ENCODE data around the gene PSMD1. TPM values are rescaled to one million over a fixed set of nuclear protein-coding genes. Genes with fewer than 3 reads are reported as not detected.
A peak's percentile ranks its signal among the peaks of the same experiment; 100 is the strongest.

The PSMD1 gene
- polyA plus RNA-seq = 58.7 TPM
- long read RNA-seq, donor 1, partial matches to known transcripts = 0 of 1 reads
- long read RNA-seq, donor 1, other reads (novel, unspliced or antisense) = 0 of 1 reads
- long read RNA-seq, donor 2, transcript PSMD1-212 (2 exons, 546 nt) = major isoform, 5 of 20 reads
- long read RNA-seq, donor 2, partial matches to known transcripts = 12 of 20 reads
- long read RNA-seq, donor 2, other reads (novel, unspliced or antisense) = 0 of 20 reads
- long read RNA-seq, donor 3 = 0 reads
- long read RNA-seq, donor 4 = 0 reads
- long read RNA-seq, donor 5, partial matches to known transcripts = 5 of 7 reads
- long read RNA-seq, donor 5, other reads (novel, unspliced or antisense) = 0 of 7 reads
- long read RNA-seq, donor 6, partial matches to known transcripts = 19 of 24 reads
- long read RNA-seq, donor 6, other reads (novel, unspliced or antisense) = 0 of 24 reads
- long read RNA-seq, donor 7, transcript PSMD1-212 (2 exons, 546 nt) = major isoform, 5 of 5 reads
- long read RNA-seq, donor 7, partial matches to known transcripts = 0 of 5 reads
- long read RNA-seq, donor 7, other reads (novel, unspliced or antisense) = 0 of 5 reads
- long read RNA-seq, donor 8, transcript PSMD1-212 (2 exons, 546 nt) = major isoform, 7 of 31 reads
- long read RNA-seq, donor 8, partial matches to known transcripts = 22 of 31 reads
- long read RNA-seq, donor 8, other reads (novel, unspliced or antisense) = 0 of 31 reads
- long read RNA-seq, donor 9, partial matches to known transcripts = 0 of 2 reads
- long read RNA-seq, donor 9, other reads (novel, unspliced or antisense) = 0 of 2 reads
- long read RNA-seq, donor 10, partial matches to known transcripts = 19 of 25 reads
- long read RNA-seq, donor 10, other reads (novel, unspliced or antisense) = 0 of 25 reads
- long read RNA-seq, donor 11, partial matches to known transcripts = 18 of 21 reads
- long read RNA-seq, donor 11, other reads (novel, unspliced or antisense) = 0 of 21 reads

DNA sequence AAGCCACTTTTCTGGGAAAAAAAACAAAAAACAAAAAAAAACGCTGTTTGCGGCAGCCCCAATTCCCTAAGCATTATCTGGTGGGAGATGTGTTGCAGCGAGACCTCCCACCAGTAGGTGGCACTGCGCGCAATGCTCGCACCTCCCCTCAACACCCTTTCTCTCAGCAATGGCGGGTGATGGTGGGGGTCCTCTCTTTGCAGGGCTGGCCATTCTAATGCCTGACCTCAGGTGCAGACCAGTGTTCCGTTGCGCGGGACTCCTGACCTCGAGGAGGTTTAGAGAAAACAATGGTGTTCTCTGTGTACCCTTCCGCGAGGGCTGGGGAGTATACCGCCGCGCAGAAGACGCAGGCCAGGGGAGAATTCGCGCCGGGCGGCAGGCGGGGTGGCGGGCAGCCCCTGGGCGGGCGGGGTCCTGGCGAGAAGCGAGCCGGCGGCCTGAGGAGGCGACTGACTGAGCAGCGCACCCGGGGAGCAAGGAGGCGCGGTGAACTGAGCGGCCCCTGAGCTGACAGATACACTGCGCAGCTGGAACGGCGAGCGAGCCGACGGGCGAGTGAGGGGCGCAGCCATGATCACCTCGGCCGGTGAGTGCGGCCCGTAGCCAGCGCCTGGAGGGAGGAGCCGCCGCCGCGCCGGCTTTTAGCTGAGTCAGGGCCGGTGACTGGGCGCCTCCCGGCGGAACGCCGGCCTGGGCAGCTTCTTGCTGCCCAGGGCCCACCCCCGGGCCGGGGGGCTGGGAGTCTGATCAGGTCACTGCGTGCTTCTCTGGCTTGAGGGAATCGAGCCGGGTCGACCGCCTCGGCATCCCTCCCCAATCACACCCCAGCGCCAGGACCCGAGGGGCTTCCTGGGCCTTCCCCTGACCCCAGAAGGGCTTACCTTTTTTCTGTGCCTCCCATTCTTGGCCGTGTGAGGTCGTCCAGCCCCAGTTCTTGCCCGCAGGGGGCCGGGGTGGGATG, at the start of gene PSMD1:
PSMD1 (plus strand) TSS at position 415 of the 964 bp plus-strand sequence; CDS start at position 574, 159 bp downstream.
- Histone ChIP-seq H3K9me3 (ENCODE audit: control insufficient read depth, low read depth, low read length) (no peaks in the 10 kb centered on the region), H3K27me3 (ENCODE audit: control insufficient read depth, insufficient read depth, low read length) (no peaks in the 10 kb centered on the region), H3K36me3 (ENCODE audit: control insufficient read depth, insufficient read depth, low read length) (peaks cover 3% of the 10 kb centered on the region), H3K4me3 (ENCODE audit: low read length) (peak within 1 kb of the TSS; percentile 96), H3K4me1 (ENCODE audit: control insufficient read depth, insufficient read depth, low read length) (peaks cover 14% of the 10 kb centered on the region), H3K27ac (ENCODE audit: low read length) (peak within 1 kb of the TSS; percentile 69)
- DNase-seq = peak; percentile 92 to 95
- WGBS (ENCODE audit: insufficient coverage, low lambda C conversion rate) = no CpG with 5 or more reads among the region's 73 CpGs

- no peak overlapping the region for H3K27ac ChIP-seq (ENCODE audit: low read length)
- no peaks in the 10 kb centered on the region for H3K4me1 ChIP-seq (ENCODE audit: control insufficient read depth, insufficient read depth, low read length)
- H3K27me3 ChIP-seq (ENCODE audit: control insufficient read depth, insufficient read depth, low read length) = no peaks in the 10 kb centered on the region
- no peaks in the 10 kb centered on the region for H3K36me3 ChIP-seq (ENCODE audit: control insufficient read depth, insufficient read depth, low read length)
- no peak for DNase-seq
- H3K9me3 ChIP-seq (ENCODE audit: control insufficient read depth, low read depth, low read length) = peaks cover 6% of the 10 kb centered on the region
- WGBS (ENCODE audit: insufficient coverage, low lambda C conversion rate) = 100% methylated on average over 1 of the region's 10 CpGs
- no peak overlapping the region for H3K4me3 ChIP-seq (ENCODE audit: low read length)
These were observed 49.2 kb upstream of the PSMD1 start for GRCh38 chr2:231007286-231008098.

DNA sequence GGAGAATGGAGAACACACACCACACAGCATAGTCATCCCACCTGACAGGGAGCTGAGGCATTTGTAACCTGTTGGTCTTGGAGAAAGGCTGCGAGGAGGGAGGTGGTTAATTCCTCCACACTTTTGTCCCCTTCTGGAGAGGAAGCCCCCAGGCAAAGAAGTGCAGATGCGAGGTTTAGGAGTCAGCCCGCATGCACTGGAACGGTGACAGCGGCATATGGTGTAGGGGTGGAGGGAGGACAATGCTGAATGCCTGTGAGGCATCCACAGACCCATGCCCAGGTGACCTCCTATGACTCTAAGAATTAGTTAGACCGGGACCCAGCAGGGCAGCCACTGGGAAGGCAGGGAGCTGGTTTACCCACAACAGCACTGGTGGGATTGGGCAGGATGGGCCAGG, 48.5 kb upstream of the PSMD1 start:
- no peak overlapping the region for H3K4me3 ChIP-seq (ENCODE audit: low read length)
- no peak for DNase-seq
- H3K9me3 ChIP-seq (ENCODE audit: control insufficient read depth, low read depth, low read length) = peaks cover 6% of the 10 kb centered on the region
- WGBS (ENCODE audit: insufficient coverage, low lambda C conversion rate) = no CpG with 5 or more reads among the region's 6 CpGs
- H3K36me3 ChIP-seq (ENCODE audit: control insufficient read depth, insufficient read depth, low read length) = no peaks in the 10 kb centered on the region
- H3K27ac ChIP-seq (ENCODE audit: low read length) = no peak overlapping the region
- H3K4me1 ChIP-seq (ENCODE audit: control insufficient read depth, insufficient read depth, low read length) = no peaks in the 10 kb centered on the region
- no peaks in the 10 kb centered on the region for H3K27me3 ChIP-seq (ENCODE audit: control insufficient read depth, insufficient read depth, low read length)

GRCh38 chr2:231009236-231009919, 47.3 kb upstream of the PSMD1 start:
- DNase-seq = no peak
- H3K27me3 ChIP-seq (ENCODE audit: control insufficient read depth, insufficient read depth, low read length) = no peaks in the 10 kb centered on the region
- peaks cover 6% of the 10 kb centered on the region for H3K9me3 ChIP-seq (ENCODE audit: control insufficient read depth, low read depth, low read length)
- H3K4me3 ChIP-seq (ENCODE audit: low read length) = no peak overlapping the region
- WGBS (ENCODE audit: insufficient coverage, low lambda C conversion rate) = 60% methylated on average over 1 of the region's 14 CpGs
- H3K27ac ChIP-seq (ENCODE audit: low read length) = no peak overlapping the region
- H3K4me1 ChIP-seq (ENCODE audit: control insufficient read depth, insufficient read depth, low read length) = no peaks in the 10 kb centered on the region
- no peaks in the 10 kb centered on the region for H3K36me3 ChIP-seq (ENCODE audit: control insufficient read depth, insufficient read depth, low read length)

GRCh38 chr2:231010201-231010730, 46.4 kb upstream of the PSMD1 start:
- Histone ChIP-seq H3K36me3 (ENCODE audit: control insufficient read depth, insufficient read depth, low read length) (no peaks in the 10 kb centered on the region), H3K27ac (ENCODE audit: low read length) (no peak overlapping the region), H3K9me3 (ENCODE audit: control insufficient read depth, low read depth, low read length) (no peaks in the 10 kb centered on the region), H3K4me3 (ENCODE audit: low read length) (no peak overlapping the region), H3K4me1 (ENCODE audit: control insufficient read depth, insufficient read depth, low read length) (no peaks in the 10 kb centered on the region), H3K27me3 (ENCODE audit: control insufficient read depth, insufficient read depth, low read length) (no peaks in the 10 kb centered on the region)
- 100% methylated on average over 1 of the region's 2 CpGs for WGBS (ENCODE audit: insufficient coverage, low lambda C conversion rate)
- no peak for DNase-seq

DNA sequence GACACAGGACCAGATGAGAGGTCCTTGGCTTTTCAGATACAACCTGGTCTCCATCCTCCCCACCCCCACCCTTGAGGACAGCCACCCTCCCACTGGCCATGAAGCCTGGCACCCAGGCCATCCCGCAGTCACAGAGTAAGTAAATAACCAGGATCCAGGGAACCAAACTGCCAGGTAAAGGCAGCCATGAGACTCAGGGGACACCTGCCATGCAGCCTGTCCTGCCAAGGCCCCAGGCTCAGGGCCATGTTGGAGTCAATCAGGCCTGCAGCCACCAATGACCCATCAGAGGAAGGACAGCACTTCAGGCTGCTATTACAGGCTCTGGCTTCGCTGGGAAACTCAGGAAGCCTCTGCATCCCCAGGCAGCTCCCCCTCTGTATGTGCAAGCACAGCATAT, 45.1 kb upstream of the PSMD1 start:
- no peak overlapping the region for H3K4me3 ChIP-seq (ENCODE audit: low read length)
- H3K27me3 ChIP-seq (ENCODE audit: control insufficient read depth, insufficient read depth, low read length) = no peaks in the 10 kb centered on the region
- H3K27ac ChIP-seq (ENCODE audit: low read length) = no peak overlapping the region
- no peaks in the 10 kb centered on the region for H3K9me3 ChIP-seq (ENCODE audit: control insufficient read depth, low read depth, low read length)
- H3K4me1 ChIP-seq (ENCODE audit: control insufficient read depth, insufficient read depth, low read length) = no peaks in the 10 kb centered on the region
- no peak for DNase-seq
- H3K36me3 ChIP-seq (ENCODE audit: control insufficient read depth, insufficient read depth, low read length) = no peaks in the 10 kb centered on the region
- WGBS (ENCODE audit: insufficient coverage, low lambda C conversion rate) = no CpG with 5 or more reads among the region's 2 CpGs

GRCh38 chr2:231012463-231012862, 44.2 kb upstream of the PSMD1 start:
- DNase-seq = no peak
- no peak overlapping the region for H3K27ac ChIP-seq (ENCODE audit: low read length)
- no CpG with 5 or more reads among the region's 3 CpGs for WGBS (ENCODE audit: insufficient coverage, low lambda C conversion rate)

DNA sequence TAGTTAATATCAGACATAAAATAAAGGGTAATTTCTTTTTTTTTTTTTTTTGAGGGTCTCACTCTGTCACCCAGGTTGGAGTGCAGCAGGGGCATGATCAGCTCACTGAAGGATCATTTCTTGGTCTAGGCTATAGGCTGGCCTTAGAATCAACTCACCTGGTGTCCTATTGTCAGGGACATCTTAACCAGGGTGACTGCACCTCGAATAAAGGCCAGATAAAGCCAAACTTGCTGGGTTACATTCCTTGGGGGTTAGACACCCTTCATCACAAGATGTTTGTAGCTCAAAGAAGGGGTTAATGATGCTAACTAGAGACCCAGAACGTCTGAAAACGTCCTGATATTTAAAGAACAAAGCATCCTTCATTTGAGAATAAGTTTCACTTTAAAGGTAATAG, 42.8 kb upstream of the PSMD1 start:
- DNase-seq = no peak
- H3K27me3 ChIP-seq (ENCODE audit: control insufficient read depth, insufficient read depth, low read length) = no peaks in the 10 kb centered on the region
- no peak overlapping the region for H3K27ac ChIP-seq (ENCODE audit: low read length)
- H3K4me1 ChIP-seq (ENCODE audit: control insufficient read depth, insufficient read depth, low read length) = no peaks in the 10 kb centered on the region
- H3K36me3 ChIP-seq (ENCODE audit: control insufficient read depth, insufficient read depth, low read length) = no peaks in the 10 kb centered on the region
- no peak overlapping the region for H3K4me3 ChIP-seq (ENCODE audit: low read length)
- no CpG with 5 or more reads among the region's 3 CpGs for WGBS (ENCODE audit: insufficient coverage, low lambda C conversion rate)
- H3K9me3 ChIP-seq (ENCODE audit: control insufficient read depth, low read depth, low read length) = no peaks in the 10 kb centered on the region

More at GRCh38 chr2:231012463-231012862, 44.2 kb upstream of the PSMD1 start:
- Histone ChIP-seq H3K4me1 (ENCODE audit: control insufficient read depth, insufficient read depth, low read length) (no peaks in the 10 kb centered on the region), H3K9me3 (ENCODE audit: control insufficient read depth, low read depth, low read length) (no peaks in the 10 kb centered on the region), H3K36me3 (ENCODE audit: control insufficient read depth, insufficient read depth, low read length) (no peaks in the 10 kb centered on the region), H3K27me3 (ENCODE audit: control insufficient read depth, insufficient read depth, low read length) (no peaks in the 10 kb centered on the region), H3K4me3 (ENCODE audit: low read length) (no peak overlapping the region)

- DNase-seq = no peak
- Histone ChIP-seq H3K4me1 (ENCODE audit: control insufficient read depth, insufficient read depth, low read length) (no peaks in the 10 kb centered on the region), H3K4me3 (ENCODE audit: low read length) (no peak overlapping the region), H3K36me3 (ENCODE audit: control insufficient read depth, insufficient read depth, low read length) (no peaks in the 10 kb centered on the region), H3K27me3 (ENCODE audit: control insufficient read depth, insufficient read depth, low read length) (no peaks in the 10 kb centered on the region), H3K9me3 (ENCODE audit: control insufficient read depth, low read depth, low read length) (no peaks in the 10 kb centered on the region), H3K27ac (ENCODE audit: low read length) (no peak overlapping the region)
- no CpG with 5 or more reads among the region's 7 CpGs for WGBS (ENCODE audit: insufficient coverage, low lambda C conversion rate)
These were observed 41.2 kb upstream of the PSMD1 start for GRCh38 chr2:231015478-231015877.

Measured in large intestine (tissue), 12 donors.